DOHH2 (cell line): ENCODE data around the gene CYB5A.
"Not testable (repeated sequence)": the region's sequence is repeated elsewhere in the genome, so short reads cannot be mapped to it uniquely, and the experiment has no call there.

Experiments used
- H3F3A ChIP-seq: fragments of 200-600 bp; sonication (generic), shearing (Covaris generic); 2 replicates; pipeline ENCODE4 v1.6.0; 2016; ENCODE audit warnings: antibody characterized with exemption, mild to moderate bottlenecking; ENCODE audit not compliant: control insufficient read depth, insufficient read depth
- H3K27ac ChIP-seq: fragments of 200-600 bp; sonication (generic); 2 replicates; pipeline ENCODE4 v1.5.1; 2014; ENCODE audit warnings: low read depth, mild to moderate bottlenecking, low read length, moderate library complexity
- H3K27me3 ChIP-seq: fragments of 200-600 bp; sonication (generic); 2 replicates; pipeline ENCODE4 v1.6.1; 2014; ENCODE audit warnings: mild to moderate bottlenecking, low read length, mixed read lengths; ENCODE audit not compliant: control insufficient read depth
- H3K36me3 ChIP-seq: fragments of 200-600 bp; sonication (generic); 2 replicates; pipeline ENCODE4 v1.6.1; 2014; ENCODE audit warnings: mild to moderate bottlenecking, low read length, moderate library complexity, mixed read lengths; ENCODE audit not compliant: control insufficient read depth
- H3K4me1 ChIP-seq: fragments of 200-600 bp; sonication (generic); 2 replicates; pipeline ENCODE4 v1.6.1; 2014; ENCODE audit warnings: mild to moderate bottlenecking, low read length, mixed read lengths; ENCODE audit not compliant: control insufficient read depth
- H3K4me2 ChIP-seq: fragments of 200-600 bp; sonication (generic); 2 replicates; pipeline ENCODE4 v1.6.0; 2014; ENCODE audit warnings: mild to moderate bottlenecking, low read length, moderate library complexity
- H3K4me3 ChIP-seq: fragments of 200-600 bp; sonication (generic); 2 replicates; pipeline ENCODE4 v1.5.1; 2014; ENCODE audit warnings: mild to moderate bottlenecking, low read length, mixed read lengths
- H3K79me2 ChIP-seq: fragments of 200-600 bp; sonication (generic); 2 replicates; pipeline ENCODE4 v1.6.1; 2014; ENCODE audit warnings: mild to moderate bottlenecking, low read length, mixed read lengths; ENCODE audit not compliant: control insufficient read depth
- H3K9me2 ChIP-seq: fragments of 200-600 bp; sonication (generic); replicated peaks from 2 replicates; pipeline ENCODE4 v1.6.1; 2014; ENCODE audit warnings: mild to moderate bottlenecking, low read length, mixed read lengths; ENCODE audit not compliant: control insufficient read depth
- H3K9me3 ChIP-seq: fragments of 200-600 bp; sonication (generic); 2 replicates; pipeline ENCODE4 v1.6.1; 2014; ENCODE audit warnings: antibody characterized with exemption, low read length, mixed read lengths; ENCODE audit not compliant: control insufficient read depth, insufficient read depth
- H4K20me1 ChIP-seq: fragments of 200-600 bp; sonication (generic); 2 replicates; pipeline ENCODE4 v1.6.0; 2014; ENCODE audit warnings: low read depth, mild to moderate bottlenecking, antibody characterized with exemption, low read length, moderate library complexity; ENCODE audit not compliant: control insufficient read depth, insufficient read depth
- CTCF ChIP-seq: fragments of 200-600 bp; sonication (generic); IDR thresholded peaks from one replicate; pipeline ENCODE4 v1.5.1; 2014; ENCODE audit warnings: antibody characterized with exemption, mild to moderate bottlenecking, low read depth, low read length; ENCODE audit not compliant: poor library complexity, severe bottlenecking
- EZH2phosphoT487 ChIP-seq: fragments of 200-600 bp; sonication (generic); IDR thresholded peaks from 2 replicates; pipeline ENCODE4 v1.6.1; 2017; ENCODE audit warnings: borderline replicate concordance, mild to moderate bottlenecking, antibody characterized with exemption, low read length, moderate library complexity, mixed read lengths

The CYB5A gene

GRCh38 chr18:74294526-74294925 lies 2.8 kb upstream of the CYB5A start:
- no peaks in the 10 kb centered on the region for H3K27me3 ChIP-seq
- TF ChIP-seq CTCF = no peak
- no peak overlapping the region for H3K4me3 ChIP-seq
- no peaks in the 10 kb centered on the region for H3F3A ChIP-seq
- H3K9me2 ChIP-seq = no peaks in the 10 kb centered on the region
- H3K4me1 ChIP-seq = peaks cover 16% of the 10 kb centered on the region
- H3K9me3 ChIP-seq = peaks cover 14% of the 10 kb centered on the region; the same call in 1 of the 2 replicates
- no peak overlapping the region for H3K27ac ChIP-seq
- H4K20me1 ChIP-seq = no peaks in the 10 kb centered on the region
- H3K79me2 ChIP-seq = peaks cover 11% of the 10 kb centered on the region
- H3K36me3 ChIP-seq = no peaks in the 10 kb centered on the region
- no peak overlapping the region for H3K4me2 ChIP-seq

- peak overlapping the region; percentile 80; the same call in 1 of the 2 replicates for H3K4me3 ChIP-seq
- not testable (repeated sequence) for H3F3A ChIP-seq, H3K27ac ChIP-seq, H3K36me3 ChIP-seq, H4K20me1 ChIP-seq, H3K27me3 ChIP-seq, H3K9me2 ChIP-seq
- H3K79me2 ChIP-seq = peaks cover 11% of the 10 kb centered on the region
- H3K4me2 ChIP-seq = peak overlapping the region; percentile 92
- peaks cover 16% of the 10 kb centered on the region for H3K4me1 ChIP-seq
- peaks cover 14% of the 10 kb centered on the region; the same call in 1 of the 2 replicates for H3K9me3 ChIP-seq
Measured at GRCh38 chr18:74292982-74293381, 1.2 kb upstream of the CYB5A start.

GRCh38 chr18:74292541-74292858 lies 737 bp upstream of the CYB5A start:
- H3K4me2 ChIP-seq = peak overlapping the region; percentile 92
- peaks cover 11% of the 10 kb centered on the region for H3K79me2 ChIP-seq
- H3K27me3 ChIP-seq = no peaks in the 10 kb centered on the region
- no peaks in the 10 kb centered on the region for H3K36me3 ChIP-seq
- peaks cover 16% of the 10 kb centered on the region for H3K4me1 ChIP-seq
- H3F3A ChIP-seq = no peaks in the 10 kb centered on the region
- H3K27ac ChIP-seq = peak overlapping the region; percentile 17; the same call in 1 of the 2 replicates
- peaks cover 14% of the 10 kb centered on the region; the same call in 1 of the 2 replicates for H3K9me3 ChIP-seq
- TF ChIP-seq CTCF (no peak), EZH2phosphoT487 (no peak)
- no peaks in the 10 kb centered on the region for H4K20me1 ChIP-seq
- H3K4me3 ChIP-seq = peak overlapping the region; percentile 80
- H3K9me2 ChIP-seq = no peaks in the 10 kb centered on the region

GRCh38 chr18:74291472-74291770 lies 342 bp downstream of the CYB5A start:
- Histone ChIP-seq H3K36me3 (no peaks in the 10 kb centered on the region), H3K9me3 (peaks cover 14% of the 10 kb centered on the region; the same call in 1 of the 2 replicates), H4K20me1 (no peaks in the 10 kb centered on the region), H3K27ac (no peak overlapping the region), H3K9me2 (no peaks in the 10 kb centered on the region), H3K27me3 (no peaks in the 10 kb centered on the region), H3F3A (no peaks in the 10 kb centered on the region), H3K4me2 (peak overlapping the region; percentile 92), H3K4me3 (peak overlapping the region; percentile 80), H3K79me2 (peaks cover 11% of the 10 kb centered on the region), H3K4me1 (peaks cover 16% of the 10 kb centered on the region)
- no peak for TF ChIP-seq CTCF
- no peak for TF ChIP-seq EZH2phosphoT487
